ENCODE results near the gene CIDEB. TPM values are rescaled to one million over a fixed set of nuclear protein-coding genes. Genes with fewer than 3 reads are reported as not detected.

The CIDEB gene
- total RNA-seq, 1 donor, result 0.36 TPM

DNA sequence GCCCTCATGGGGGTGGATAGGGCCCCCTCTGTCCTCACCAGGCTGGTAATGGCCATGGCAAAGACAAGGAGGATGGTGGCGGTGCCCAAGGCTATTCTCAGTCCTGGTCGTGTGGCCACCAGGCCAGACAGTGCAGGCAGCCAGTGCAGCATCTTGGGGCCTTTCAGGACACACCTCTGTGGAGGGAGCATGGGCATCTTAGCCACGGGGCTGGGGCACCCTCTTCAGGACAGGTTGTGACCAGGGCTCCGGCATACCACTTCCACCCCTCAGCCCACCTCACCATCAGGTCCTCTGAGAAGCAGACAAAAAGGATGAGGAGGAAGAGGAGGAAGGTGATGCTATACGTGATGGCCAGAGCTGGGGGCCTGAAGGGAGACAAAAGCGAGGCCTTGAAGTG, 16.2 kb upstream of the CIDEB start:
- Histone ChIP-seq H3K4me1 (ENCODE audit: insufficient read depth, low read length) (no peaks in the 10 kb centered on the region), H3K79me2 (ENCODE audit: insufficient read depth, low read length) (no peaks in the 10 kb centered on the region), H3K27me3 (ENCODE audit: insufficient read depth, low read length) (no peaks in the 10 kb centered on the region), H4K20me1 (ENCODE audit: insufficient read depth, low read length) (peaks cover 4% of the 10 kb centered on the region), H2AFZ (ENCODE audit: low read length) (no peak overlapping the region), H3K36me3 (ENCODE audit: insufficient read depth, low read length) (peaks cover 11% of the 10 kb centered on the region), H3K9me3 (ENCODE audit: low read depth, low read length) (no peaks in the 10 kb centered on the region), H3K27ac (ENCODE audit: low read depth, low read length) (no peak overlapping the region), H3K4me2 (ENCODE audit: insufficient read depth, low read length) (no peak overlapping the region), H3K4me3 (ENCODE audit: insufficient read depth, low read length) (no peak overlapping the region)
- TF ChIP-seq CTCF (IDR thresholded peaks at IDR 0.05; ENCODE audit: extremely low read depth, low read depth, low read length), result no peak
- peak; percentile 65 for DNase-seq (ENCODE audit: insufficient read length, low spot score, missing footprints)

GRCh38 chr14:24323341-24323740, 15.6 kb upstream of the CIDEB start:
- H3K27me3 ChIP-seq (ENCODE audit: insufficient read depth, low read length), result no peaks in the 10 kb centered on the region
- DNase-seq (ENCODE audit: insufficient read length, low spot score, missing footprints), result peak; percentile 91
- TF ChIP-seq CTCF (IDR thresholded peaks at IDR 0.05; ENCODE audit: extremely low read depth, low read depth, low read length), result no peak

GRCh38 chr14:24322672-24323071, 14.9 kb upstream of the CIDEB start:
- Histone ChIP-seq H3K4me2 (ENCODE audit: insufficient read depth, low read length) (no peak overlapping the region), H3K36me3 (ENCODE audit: insufficient read depth, low read length) (peaks cover 11% of the 10 kb centered on the region), H3K27ac (ENCODE audit: low read depth, low read length) (no peak overlapping the region), H3K4me1 (ENCODE audit: insufficient read depth, low read length) (peaks cover 2% of the 10 kb centered on the region), H4K20me1 (ENCODE audit: insufficient read depth, low read length) (peaks cover 4% of the 10 kb centered on the region), H3K27me3 (ENCODE audit: insufficient read depth, low read length) (no peaks in the 10 kb centered on the region), H3K79me2 (ENCODE audit: insufficient read depth, low read length) (no peaks in the 10 kb centered on the region), H3K9me3 (ENCODE audit: low read depth, low read length) (no peaks in the 10 kb centered on the region), H2AFZ (ENCODE audit: low read length) (no peak overlapping the region), H3K4me3 (ENCODE audit: insufficient read depth, low read length) (no peak overlapping the region)
- peak; percentile 50 for DNase-seq (ENCODE audit: insufficient read length, low spot score, missing footprints)
- TF ChIP-seq CTCF (IDR thresholded peaks at IDR 0.05; ENCODE audit: extremely low read depth, low read depth, low read length), result no peak

More at GRCh38 chr14:24323341-24323740, 15.6 kb upstream of the CIDEB start:
- H3K27ac ChIP-seq (ENCODE audit: low read depth, low read length), result no peak overlapping the region
- peaks cover 11% of the 10 kb centered on the region for H3K36me3 ChIP-seq (ENCODE audit: insufficient read depth, low read length)
- H3K4me1 ChIP-seq (ENCODE audit: insufficient read depth, low read length), result no peaks in the 10 kb centered on the region
- H3K4me3 ChIP-seq (ENCODE audit: insufficient read depth, low read length), result no peak overlapping the region
- H3K4me2 ChIP-seq (ENCODE audit: insufficient read depth, low read length), result no peak overlapping the region
- no peak overlapping the region for H2AFZ ChIP-seq (ENCODE audit: low read length)
- peaks cover 4% of the 10 kb centered on the region for H4K20me1 ChIP-seq (ENCODE audit: insufficient read depth, low read length)
- H3K79me2 ChIP-seq (ENCODE audit: insufficient read depth, low read length), result no peaks in the 10 kb centered on the region
- no peaks in the 10 kb centered on the region for H3K9me3 ChIP-seq (ENCODE audit: low read depth, low read length)

DNA sequence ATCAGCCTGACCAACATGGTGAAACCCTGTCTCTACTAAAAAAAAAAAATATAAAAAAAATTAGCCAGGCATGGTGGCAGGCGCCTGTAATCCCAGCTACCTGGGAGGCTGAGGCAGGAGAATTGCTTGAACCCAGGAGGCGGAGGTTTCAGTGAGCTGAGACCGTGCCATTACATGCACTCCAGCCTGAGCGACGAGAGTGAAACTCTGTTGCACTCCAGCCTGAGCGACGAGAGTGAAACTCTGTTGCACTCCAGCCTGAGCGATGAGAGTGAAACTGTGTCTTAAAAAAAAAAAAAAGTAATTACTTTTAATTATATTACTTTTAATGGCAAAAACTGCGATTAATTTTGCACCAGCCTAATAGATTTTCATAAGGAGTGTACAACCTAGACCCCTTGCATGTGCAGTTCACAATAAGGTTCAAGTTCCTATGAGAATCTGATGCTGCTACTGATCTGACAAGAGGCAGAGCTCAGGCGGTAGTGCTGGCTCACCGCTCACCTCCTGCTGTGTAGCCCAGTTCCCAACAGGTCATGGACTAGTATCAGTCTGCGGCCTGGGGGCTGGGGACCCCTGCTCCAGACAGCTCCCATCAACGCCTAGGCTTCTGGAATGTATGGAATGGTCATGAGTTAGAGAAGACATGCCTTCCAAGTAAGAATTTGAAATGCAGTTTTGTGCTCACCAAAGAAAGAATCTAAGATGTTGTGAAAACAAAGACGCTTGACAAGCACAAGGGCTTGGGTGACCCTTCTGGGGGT, 13.6 kb upstream of the CIDEB start:
- Histone ChIP-seq H2AFZ (ENCODE audit: low read length) (no peak overlapping the region), H3K79me2 (ENCODE audit: insufficient read depth, low read length) (no peaks in the 10 kb centered on the region), H3K4me2 (ENCODE audit: insufficient read depth, low read length) (no peak overlapping the region), H3K36me3 (ENCODE audit: insufficient read depth, low read length) (peaks cover 11% of the 10 kb centered on the region), H4K20me1 (ENCODE audit: insufficient read depth, low read length) (peaks cover 4% of the 10 kb centered on the region), H3K27me3 (ENCODE audit: insufficient read depth, low read length) (peaks cover 7% of the 10 kb centered on the region), H3K4me1 (ENCODE audit: insufficient read depth, low read length) (peaks cover 8% of the 10 kb centered on the region), H3K4me3 (ENCODE audit: insufficient read depth, low read length) (no peak overlapping the region), H3K27ac (ENCODE audit: low read depth, low read length) (no peak overlapping the region), H3K9me3 (ENCODE audit: low read depth, low read length) (no peaks in the 10 kb centered on the region)
- no peak for TF ChIP-seq CTCF (IDR thresholded peaks at IDR 0.05; ENCODE audit: extremely low read depth, low read depth, low read length)
- DNase-seq (ENCODE audit: insufficient read length, low spot score, missing footprints), result no peak

Data from osteoblast (primary cell).